Measurements from ENCODE around the gene WNT4. TPM values are rescaled to one million over a fixed set of nuclear protein-coding genes. Genes with fewer than 3 reads are reported as not detected.

The WNT4 gene
- total and polyA plus RNA-seq, 7 donors, result 0.10 to 5.6 (median 0.44) TPM

- DNase-seq (no peak), ATAC-seq (no peak)
- H3K27ac ChIP-seq, result no peak overlapping the region
- H3K4me3 ChIP-seq, result no peak overlapping the region
- H3K27me3 ChIP-seq (ENCODE audit: insufficient read depth in 3 of 3, low read length in 2 of 3), result no peaks in the 10 kb centered on the region
- H3K9me3 ChIP-seq, result no peaks in the 10 kb centered on the region
- intact Hi-C loops (cut with DNase I), result loop anchor here (5.0 to 10.0 kb wide), 3 partner anchors 144 to 284 kb away; no protein-coding TSS in a partner anchor
- no peaks in the 10 kb centered on the region for H3K36me3 ChIP-seq (ENCODE audit: insufficient read depth in 1 of 2, low read depth in 1 of 2)
- TF ChIP-seq, protein P1, sequence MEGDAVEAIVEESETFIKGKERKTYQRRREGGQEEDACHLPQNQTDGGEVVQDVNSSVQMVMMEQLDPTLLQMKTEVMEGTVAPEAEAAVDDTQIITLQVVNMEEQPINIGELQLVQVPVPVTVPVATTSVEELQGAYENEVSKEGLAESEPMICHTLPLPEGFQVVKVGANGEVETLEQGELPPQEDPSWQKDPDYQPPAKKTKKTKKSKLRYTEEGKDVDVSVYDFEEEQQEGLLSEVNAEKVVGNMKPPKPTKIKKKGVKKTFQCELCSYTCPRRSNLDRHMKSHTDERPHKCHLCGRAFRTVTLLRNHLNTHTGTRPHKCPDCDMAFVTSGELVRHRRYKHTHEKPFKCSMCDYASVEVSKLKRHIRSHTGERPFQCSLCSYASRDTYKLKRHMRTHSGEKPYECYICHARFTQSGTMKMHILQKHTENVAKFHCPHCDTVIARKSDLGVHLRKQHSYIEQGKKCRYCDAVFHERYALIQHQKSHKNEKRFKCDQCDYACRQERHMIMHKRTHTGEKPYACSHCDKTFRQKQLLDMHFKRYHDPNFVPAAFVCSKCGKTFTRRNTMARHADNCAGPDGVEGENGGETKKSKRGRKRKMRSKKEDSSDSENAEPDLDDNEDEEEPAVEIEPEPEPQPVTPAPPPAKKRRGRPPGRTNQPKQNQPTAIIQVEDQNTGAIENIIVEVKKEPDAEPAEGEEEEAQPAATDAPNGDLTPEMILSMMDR (IDR thresholded peaks at IDR 0.05), result no peak
- H3K4me1 ChIP-seq, result peaks cover 26% of the 10 kb centered on the region
- WGBS, 3 donors, result 85 to 95% (median 93%) methylated on average over 4 of the region's 4 CpGs
These were observed 11.8 kb downstream of the WNT4 start for GRCh38 chr1:22131062-22131461.

GRCh38 chr1:22129501-22130117, 13.3 kb downstream of the WNT4 start:
- Histone ChIP-seq H3K27ac (no peak overlapping the region), H3K4me1 (peaks cover 26% of the 10 kb centered on the region), H3K27me3 (ENCODE audit: insufficient read depth in 3 of 3, low read length in 2 of 3) (no peaks in the 10 kb centered on the region), H3K9me3 (no peaks in the 10 kb centered on the region), H3K4me3 (no peak overlapping the region), H3K36me3 (ENCODE audit: insufficient read depth in 1 of 2, low read depth in 1 of 2) (no peaks in the 10 kb centered on the region)
- TF ChIP-seq, protein P1 (IDR thresholded peaks at IDR 0.05), result no peak
- intact Hi-C loops (cut with DNase I), result loop anchor here (5.0 to 10.0 kb wide), 3 partner anchors 145 to 285 kb away; no protein-coding TSS in a partner anchor
- DNase-seq, result no peak
- 84 to 92% (median 85%) methylated on average over 28 to 29 of the region's 29 CpGs for WGBS, 3 donors
- no peak for ATAC-seq

- intact Hi-C loops (cut with DNase I), result no loop called here
- no peak for DNase-seq
- Histone ChIP-seq H3K27me3 (ENCODE audit: insufficient read depth in 3 of 3, low read length in 2 of 3) (no peaks in the 10 kb centered on the region), H3K36me3 (ENCODE audit: insufficient read depth in 1 of 2, low read depth in 1 of 2) (no peaks in the 10 kb centered on the region), H3K4me1 (peaks cover 16% of the 10 kb centered on the region), H3K9me3 (no peaks in the 10 kb centered on the region), H3K27ac (no peak overlapping the region), H3K4me3 (no peak overlapping the region)
- ATAC-seq, result no peak
- 63 to 82% (median 74%) methylated on average over 12 of the region's 12 CpGs for WGBS, 3 donors
- TF ChIP-seq, protein P1 (IDR thresholded peaks at IDR 0.05), result no peak
These were observed 14.5 kb downstream of the WNT4 start for GRCh38 chr1:22128392-22128791.

DNA sequence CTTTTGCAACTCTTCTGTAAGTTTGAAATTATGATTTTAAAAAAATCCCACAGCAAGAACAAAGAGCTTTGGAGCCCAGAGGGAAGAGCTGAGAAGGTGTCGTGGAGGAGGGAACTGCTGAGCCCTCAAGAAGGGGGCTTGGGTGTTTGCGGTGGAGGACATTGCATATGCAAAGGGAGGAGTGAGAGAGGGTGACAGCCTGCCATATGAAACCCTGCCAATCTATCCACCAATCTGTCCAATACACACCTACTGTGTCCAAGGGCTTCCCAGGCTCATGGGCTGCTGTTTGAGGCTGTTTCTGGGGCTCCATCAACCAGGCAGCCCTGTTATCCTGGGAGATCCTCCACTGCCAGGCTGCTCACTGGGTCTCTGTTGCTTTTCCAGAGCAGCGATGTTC, 15.2 kb downstream of the WNT4 start:
- intact Hi-C loops (cut with DNase I), result no loop called here
- ATAC-seq (no peak), DNase-seq (no peak)
- no peaks in the 10 kb centered on the region for H3K9me3 ChIP-seq
- no peak overlapping the region for H3K4me3 ChIP-seq
- TF ChIP-seq, protein P1 (IDR thresholded peaks at IDR 0.05), result no peak
- no peaks in the 10 kb centered on the region for H3K36me3 ChIP-seq (ENCODE audit: insufficient read depth in 1 of 2, low read depth in 1 of 2)
- H3K4me1 ChIP-seq, result peaks cover 9% of the 10 kb centered on the region
- H3K27ac ChIP-seq, result no peak overlapping the region
- H3K27me3 ChIP-seq (ENCODE audit: insufficient read depth in 3 of 3, low read length in 2 of 3), result no peaks in the 10 kb centered on the region
- 49 to 81% (median 76%) methylated on average over 3 of the region's 3 CpGs for WGBS, 3 donors

DNA sequence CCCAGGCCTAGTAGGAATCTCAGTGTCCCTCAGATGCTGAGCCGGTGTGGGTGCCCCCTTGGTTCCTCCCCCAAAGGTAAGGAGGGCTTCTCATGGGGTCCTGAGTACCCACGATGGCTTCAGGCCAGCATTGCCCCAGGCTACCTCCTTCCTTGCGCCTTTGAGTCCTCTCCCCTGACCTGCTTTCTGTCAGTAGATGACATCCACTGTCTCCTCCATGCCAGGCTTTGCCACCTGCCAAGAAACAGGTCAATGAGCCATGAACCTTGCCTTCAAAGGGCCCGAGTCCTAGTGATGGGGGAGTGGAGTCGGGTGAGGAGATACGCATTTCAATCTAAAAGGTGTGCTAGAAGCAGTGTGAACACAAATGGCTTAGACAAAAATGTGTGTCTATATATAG, 15.6 kb downstream of the WNT4 start:
- H3K4me1 ChIP-seq, result peaks cover 5% of the 10 kb centered on the region
- no peak overlapping the region for H3K27ac ChIP-seq
- TF ChIP-seq, protein P1 (IDR thresholded peaks at IDR 0.05), result no peak
- no peaks in the 10 kb centered on the region for H3K9me3 ChIP-seq
- no peaks in the 10 kb centered on the region for H3K36me3 ChIP-seq (ENCODE audit: insufficient read depth in 1 of 2, low read depth in 1 of 2)
- H3K4me3 ChIP-seq, result no peak overlapping the region
- 84 to 89% (median 85%) methylated on average over 6 of the region's 6 CpGs for WGBS, 3 donors
- no peaks in the 10 kb centered on the region for H3K27me3 ChIP-seq (ENCODE audit: insufficient read depth in 3 of 3, low read length in 2 of 3)
- DNase-seq (no peak), ATAC-seq (no peak)
- intact Hi-C loops (cut with DNase I), result no loop called here
